SK-N-MC (cell line): ENCODE results near the gene KIF22.
"Not testable (repeated sequence)": the region's sequence is repeated elsewhere in the genome, so short reads cannot be mapped to it uniquely, and the experiment has no call there.

ENCODE experiments used
- DNase-seq: peaks from one replicate; pipeline ENCODE4 v3.0.0-alpha.2; 2011; ENCODE audit warnings: low read depth, low spot score
- H3K27ac ChIP-seq: fragments of 200-600 bp; sonication (generic); 2 replicates; pipeline ENCODE4 v1.5.1; 2016; ENCODE audit warnings: mixed run types
- H3K36me3 ChIP-seq: fragments of 200-600 bp; sonication (generic); 2 replicates; pipeline ENCODE4 v1.6.1; 2017; ENCODE audit warnings: antibody characterized with exemption, low read length, mixed read lengths; ENCODE audit not compliant: insufficient read depth
- H3K4me3 ChIP-seq: fragments of 200-600 bp; sonication (generic); 2 replicates; pipeline ENCODE4 v1.5.1; 2016
- H3K9ac ChIP-seq: fragments of 200-600 bp; sonication (generic); 2 replicates; pipeline ENCODE4 v1.8.0; 2017; ENCODE audit warnings: mixed run types, mixed read lengths; ENCODE audit not compliant: insufficient read length
- H3K9me3 ChIP-seq: fragments of 200-600 bp; sonication (generic); 2 replicates; pipeline ENCODE4 v1.6.1; 2017; ENCODE audit warnings: low read depth, mild to moderate bottlenecking, antibody characterized with exemption, low read length, moderate library complexity, mixed read lengths
- EZH2 ChIP-seq: fragments of 200-600 bp; sonication (generic); IDR thresholded peaks from one replicate; pipeline ENCODE4 v1.6.1; 2017; ENCODE audit warnings: antibody characterized with exemption
- FOXP2 ChIP-seq: optimal IDR thresholded peaks from 2 replicates; pipeline ENCODE3; 2011; ENCODE audit warnings: mild to moderate bottlenecking, moderate library complexity; ENCODE audit not compliant: insufficient read depth; ENCODE audit errors: extremely low read length, control extremely low read depth
- POLR2AphosphoS5 ChIP-seq: IDR thresholded peaks from 2 replicates; pipeline ENCODE4 v1.6.1; 2012; ENCODE audit warnings: mild to moderate bottlenecking, low read depth, low read length, borderline replicate concordance

Gene KIF22

GRCh38 chr16:29763326-29763725, 27.2 kb upstream of the KIF22 start:
- Histone ChIP-seq H3K36me3 (no peaks in the 10 kb centered on the region), H3K27ac (no peak overlapping the region), H3K9ac (no peak overlapping the region), H3K4me3 (no peak overlapping the region), H3K9me3 (no peaks in the 10 kb centered on the region)
- DNase-seq = no peak
- no peak for TF ChIP-seq EZH2
- no peak for TF ChIP-seq FOXP2
- no peak for TF ChIP-seq POLR2AphosphoS5

DNA sequence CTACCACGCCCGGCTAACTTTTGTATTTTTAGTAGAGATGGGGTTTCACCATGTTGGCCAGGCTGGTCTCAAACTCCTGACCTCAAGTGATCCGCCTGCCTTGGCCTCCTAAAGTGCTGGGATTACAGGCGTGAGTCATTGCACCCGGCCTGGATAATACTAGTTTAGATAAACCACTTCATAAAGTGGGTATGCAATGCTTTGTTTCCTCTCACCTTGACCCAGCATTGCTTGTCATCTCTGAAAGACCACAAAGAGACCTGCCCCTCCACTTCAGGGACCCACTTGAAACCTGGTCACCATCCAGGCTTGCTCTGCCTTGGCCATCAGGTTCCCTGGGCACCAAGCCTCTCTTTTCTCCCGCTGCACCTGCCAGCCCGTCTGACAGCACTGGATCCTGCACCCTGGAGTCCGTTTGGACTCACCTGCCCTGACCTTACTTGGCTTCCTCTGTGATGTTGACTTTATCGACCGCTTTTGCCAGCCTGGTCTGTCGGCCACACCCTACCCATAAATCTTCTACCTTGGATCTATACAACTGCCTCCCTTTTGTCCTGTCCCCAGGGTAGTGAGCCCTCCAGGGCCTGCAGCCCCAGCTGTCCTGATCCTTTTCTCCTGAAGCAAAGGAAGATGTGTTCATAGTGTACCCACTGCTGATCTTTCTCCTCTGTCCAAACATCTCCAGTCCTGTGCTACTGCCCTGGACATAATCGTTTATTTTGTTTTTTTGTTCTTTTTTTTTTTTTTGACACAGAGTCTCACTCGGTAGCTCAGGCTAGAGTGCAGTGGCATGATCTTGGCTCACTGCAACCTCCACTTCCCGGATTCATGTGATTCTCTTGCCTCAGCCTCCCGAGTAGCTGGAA, 25.2 kb upstream of the KIF22 start:
- no peak for TF ChIP-seq EZH2
- TF ChIP-seq POLR2AphosphoS5 = no peak
- Histone ChIP-seq H3K27ac (no peak overlapping the region), H3K9me3 (no peaks in the 10 kb centered on the region), H3K4me3 (no peak overlapping the region), H3K36me3 (no peaks in the 10 kb centered on the region), H3K9ac (no peak overlapping the region)
- no peak for DNase-seq

GRCh38 chr16:29766571-29766970, 24.0 kb upstream of the KIF22 start:
- no peaks in the 10 kb centered on the region for H3K36me3 ChIP-seq
- H3K9ac ChIP-seq = no peak overlapping the region
- DNase-seq = no peak
- no peaks in the 10 kb centered on the region for H3K9me3 ChIP-seq
- no peak overlapping the region for H3K4me3 ChIP-seq
- no peak overlapping the region for H3K27ac ChIP-seq
- TF ChIP-seq FOXP2 (no peak), POLR2AphosphoS5 (no peak), EZH2 (no peak)

DNA sequence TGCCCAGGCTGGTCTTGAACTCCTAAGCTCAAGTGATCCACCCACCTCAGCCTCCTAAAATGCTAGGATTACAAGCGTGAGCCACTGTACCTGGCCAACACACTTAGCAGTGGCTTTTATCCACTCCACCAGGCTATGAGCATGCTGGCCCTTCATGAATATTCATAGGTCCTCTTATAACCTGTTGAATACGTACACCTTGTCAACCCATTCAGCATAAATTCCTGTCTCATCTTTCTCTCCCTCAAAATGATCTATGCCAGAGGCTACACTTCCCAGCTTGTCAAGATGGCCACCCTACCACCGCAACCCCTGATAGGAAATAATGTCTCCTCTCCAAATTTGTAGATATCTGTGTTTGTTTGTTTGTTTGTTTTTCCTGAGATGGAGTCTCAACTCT, 23.5 kb upstream of the KIF22 start:
- Histone ChIP-seq H3K4me3 (no peak overlapping the region), H3K9ac (no peak overlapping the region), H3K9me3 (no peaks in the 10 kb centered on the region), H3K27ac (no peak overlapping the region), H3K36me3 (no peaks in the 10 kb centered on the region)
- TF ChIP-seq EZH2 = no peak
- TF ChIP-seq POLR2AphosphoS5 = no peak
- no peak for TF ChIP-seq FOXP2
- DNase-seq = no peak

DNA sequence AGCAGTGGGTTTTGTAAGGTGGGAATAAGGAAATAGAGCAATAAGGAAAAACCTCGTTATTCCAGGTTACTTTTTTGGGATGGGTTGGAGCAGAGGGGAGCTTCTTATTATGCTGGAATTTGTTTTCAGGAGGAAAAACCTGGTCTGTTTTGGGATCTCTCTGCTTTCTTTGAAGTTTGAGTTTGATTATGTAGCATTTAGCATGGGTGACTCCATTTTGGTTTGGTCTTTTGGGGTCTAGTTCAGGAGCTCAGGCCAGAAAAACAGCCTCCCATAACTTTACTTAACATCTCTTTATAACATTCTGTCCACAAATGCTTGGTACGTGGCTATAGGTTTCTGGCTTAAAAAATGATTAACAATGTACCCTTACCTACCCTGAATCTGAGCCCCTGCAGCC, 21.0 kb upstream of the KIF22 start:
- no peak for DNase-seq
- Histone ChIP-seq H3K9ac (no peak overlapping the region), H3K9me3 (no peaks in the 10 kb centered on the region), H3K4me3 (no peak overlapping the region), H3K27ac (no peak overlapping the region), H3K36me3 (no peaks in the 10 kb centered on the region)
- TF ChIP-seq EZH2 (no peak), FOXP2 (no peak), POLR2AphosphoS5 (no peak)

DNA sequence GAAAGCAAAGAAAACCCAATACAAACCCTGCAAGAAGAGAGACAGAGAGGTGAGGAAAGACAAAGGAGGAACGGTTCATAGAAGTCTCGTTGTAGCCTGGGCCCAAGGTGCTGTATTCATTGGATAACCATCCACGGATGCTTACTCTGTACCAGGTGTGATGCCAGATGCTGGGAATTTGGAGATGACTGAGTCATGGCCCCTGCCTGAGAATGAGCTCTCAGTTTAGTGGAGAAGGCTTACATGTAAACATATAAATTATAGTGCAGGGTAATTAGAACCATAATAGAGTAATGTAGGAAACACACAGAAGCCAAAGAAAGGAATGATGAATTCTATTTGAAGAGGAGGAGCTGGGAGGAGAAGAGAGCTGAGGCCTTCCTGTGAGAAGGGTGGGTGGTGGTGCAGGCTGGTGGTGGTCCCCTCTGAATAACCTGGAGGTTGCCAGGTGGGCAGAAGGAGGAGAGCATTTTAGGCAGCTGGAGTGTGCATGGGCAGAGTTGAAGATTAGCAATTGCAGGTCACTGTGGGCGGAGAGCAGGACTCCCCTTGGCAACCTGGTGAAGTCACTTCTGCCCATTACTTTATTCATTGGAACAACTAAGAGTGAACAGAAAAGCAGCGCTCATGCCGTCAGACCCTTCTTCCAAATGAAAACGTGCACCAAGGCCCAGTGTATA, 20.2 kb upstream of the KIF22 start:
- Histone ChIP-seq H3K9ac (no peak overlapping the region), H3K9me3 (no peaks in the 10 kb centered on the region), H3K27ac (no peak overlapping the region), H3K4me3 (no peak overlapping the region), H3K36me3 (no peaks in the 10 kb centered on the region)
- TF ChIP-seq FOXP2 (no peak), EZH2 (no peak), POLR2AphosphoS5 (no peak)
- no peak for DNase-seq

DNA sequence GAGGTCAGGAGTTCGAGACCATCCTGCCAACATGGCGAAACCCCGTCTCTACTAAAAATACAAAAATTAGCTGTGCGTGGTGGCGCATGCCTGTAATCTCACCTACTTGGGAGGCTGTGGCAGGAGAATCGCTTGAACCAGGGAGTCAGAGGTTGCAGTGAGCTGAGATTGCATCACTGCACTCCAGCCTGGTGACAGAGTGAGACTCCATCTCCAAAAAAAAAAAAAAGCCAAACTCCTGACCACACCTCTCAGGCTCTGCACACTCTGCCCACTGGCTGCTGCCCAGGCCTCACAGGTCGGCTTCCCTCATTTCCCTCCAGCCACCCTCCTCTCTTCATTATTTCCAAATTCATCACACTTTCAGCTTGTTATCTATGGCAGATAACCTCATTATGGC, 18.2 kb upstream of the KIF22 start:
- not testable (repeated sequence) for H3K9me3 ChIP-seq, H3K36me3 ChIP-seq, H3K27ac ChIP-seq, H3K9ac ChIP-seq, H3K4me3 ChIP-seq, DNase-seq

GRCh38 chr16:29774730-29775129, 15.8 kb upstream of the KIF22 start:
- Histone ChIP-seq H3K27ac (no peak overlapping the region), H3K4me3 (no peak overlapping the region), H3K36me3 (no peaks in the 10 kb centered on the region), H3K9me3 (no peaks in the 10 kb centered on the region), H3K9ac (no peak overlapping the region)
- DNase-seq = no peak
- no peak for TF ChIP-seq POLR2AphosphoS5
- no peak for TF ChIP-seq EZH2
- TF ChIP-seq FOXP2 = no peak
